ENCODE measurements around the gene AK3. TPM values are rescaled to one million over a fixed set of nuclear protein-coding genes. Genes with fewer than 3 reads are reported as not detected.
"Not testable (repeated sequence)": the region's sequence is repeated elsewhere in the genome, so short reads cannot be mapped to it uniquely, and the experiment has no call there.

AK3 gene
- total and polyA plus RNA-seq, 8 donors = 26.1 to 108 (median 66.1) TPM

DNA sequence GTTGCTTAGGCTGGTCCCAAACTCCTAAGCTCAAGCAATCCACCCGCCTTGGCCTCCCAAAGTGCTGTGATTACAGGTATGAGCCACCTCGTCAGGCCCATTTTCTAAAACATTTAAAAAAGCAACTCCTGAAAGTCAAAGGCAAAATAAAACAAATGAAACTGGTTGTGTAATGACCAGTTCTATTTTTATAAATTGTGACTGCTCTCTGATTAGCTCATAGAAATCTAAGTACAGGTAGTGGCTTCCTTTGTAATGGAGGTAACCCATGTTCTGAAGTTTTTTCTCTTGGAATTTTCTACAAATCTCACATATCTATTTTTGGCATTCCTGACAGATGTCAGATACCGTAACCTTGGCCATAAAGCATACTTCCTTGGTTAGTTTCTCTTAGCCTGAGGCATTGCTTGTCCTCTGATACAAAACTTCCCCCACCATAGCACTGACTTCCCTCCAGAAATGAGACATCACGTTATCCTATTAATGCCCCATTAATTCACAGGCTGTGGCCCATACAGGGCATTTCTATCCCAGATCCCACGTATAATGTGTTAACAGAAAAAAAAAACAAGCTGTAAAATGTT, 14.1 kb upstream of the AK3 start:
- no peak for TF ChIP-seq POLR2A (IDR thresholded peaks at IDR 0.05)
- TF ChIP-seq, protein P1, sequence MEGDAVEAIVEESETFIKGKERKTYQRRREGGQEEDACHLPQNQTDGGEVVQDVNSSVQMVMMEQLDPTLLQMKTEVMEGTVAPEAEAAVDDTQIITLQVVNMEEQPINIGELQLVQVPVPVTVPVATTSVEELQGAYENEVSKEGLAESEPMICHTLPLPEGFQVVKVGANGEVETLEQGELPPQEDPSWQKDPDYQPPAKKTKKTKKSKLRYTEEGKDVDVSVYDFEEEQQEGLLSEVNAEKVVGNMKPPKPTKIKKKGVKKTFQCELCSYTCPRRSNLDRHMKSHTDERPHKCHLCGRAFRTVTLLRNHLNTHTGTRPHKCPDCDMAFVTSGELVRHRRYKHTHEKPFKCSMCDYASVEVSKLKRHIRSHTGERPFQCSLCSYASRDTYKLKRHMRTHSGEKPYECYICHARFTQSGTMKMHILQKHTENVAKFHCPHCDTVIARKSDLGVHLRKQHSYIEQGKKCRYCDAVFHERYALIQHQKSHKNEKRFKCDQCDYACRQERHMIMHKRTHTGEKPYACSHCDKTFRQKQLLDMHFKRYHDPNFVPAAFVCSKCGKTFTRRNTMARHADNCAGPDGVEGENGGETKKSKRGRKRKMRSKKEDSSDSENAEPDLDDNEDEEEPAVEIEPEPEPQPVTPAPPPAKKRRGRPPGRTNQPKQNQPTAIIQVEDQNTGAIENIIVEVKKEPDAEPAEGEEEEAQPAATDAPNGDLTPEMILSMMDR (IDR thresholded peaks at IDR 0.05) = no peak
- TF ChIP-seq EP300 (IDR thresholded peaks at IDR 0.05) = no peak
- TF ChIP-seq POLR2AphosphoS5 (IDR thresholded peaks at IDR 0.05) = no peak
- no peaks in the 10 kb centered on the region for H3K9me3 ChIP-seq
- intact Hi-C loops (cut with DNase I; ENCODE audit: low total_unique reads) = loop anchor here (10.0 kb wide), 1 partner anchor 840 kb away; no protein-coding TSS in a partner anchor
- no peaks in the 10 kb centered on the region for H3K27me3 ChIP-seq
- H3K27ac ChIP-seq = no peak overlapping the region
- peaks cover 0 to 12% (median 6%) of the 10 kb centered on the region in 4 donors for H3K4me1 ChIP-seq
- WGBS, 5 donors = 63 to 68% (median 67%) methylated on average over 5 of the region's 5 CpGs
- no peak overlapping the region for H3K4me3 ChIP-seq
- no peaks in the 10 kb centered on the region for H3K36me3 ChIP-seq
- DNase-seq = no peak

DNA sequence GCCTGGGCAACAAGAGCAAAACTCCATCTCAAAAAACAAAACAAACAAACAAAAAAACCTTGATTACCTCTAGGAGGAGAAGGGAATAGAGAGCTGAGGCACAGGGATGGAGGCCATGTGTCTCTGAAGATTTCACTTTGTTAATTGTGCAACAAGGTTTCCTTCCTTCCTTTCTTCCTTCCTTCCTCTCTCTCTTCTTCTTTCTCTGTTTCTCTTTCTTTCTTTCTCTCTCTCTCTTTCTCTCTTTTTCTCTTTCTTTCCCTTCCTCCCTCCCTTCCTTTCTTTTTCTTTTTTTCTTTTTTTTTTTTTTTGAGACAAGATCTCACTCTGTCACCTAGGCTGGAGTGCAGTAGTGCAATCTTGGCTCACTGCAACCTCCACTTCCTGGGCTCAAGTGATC, 13.5 kb upstream of the AK3 start:
- not testable (repeated sequence) for H3K27me3 ChIP-seq, H3K4me3 ChIP-seq, H3K4me1 ChIP-seq, H3K27ac ChIP-seq, H3K36me3 ChIP-seq, DNase-seq, H3K9me3 ChIP-seq
- intact Hi-C loops (cut with DNase I; ENCODE audit: low total_unique reads) = loop anchor here (10.0 kb wide), 1 partner anchor 840 kb away; no protein-coding TSS in a partner anchor

DNA sequence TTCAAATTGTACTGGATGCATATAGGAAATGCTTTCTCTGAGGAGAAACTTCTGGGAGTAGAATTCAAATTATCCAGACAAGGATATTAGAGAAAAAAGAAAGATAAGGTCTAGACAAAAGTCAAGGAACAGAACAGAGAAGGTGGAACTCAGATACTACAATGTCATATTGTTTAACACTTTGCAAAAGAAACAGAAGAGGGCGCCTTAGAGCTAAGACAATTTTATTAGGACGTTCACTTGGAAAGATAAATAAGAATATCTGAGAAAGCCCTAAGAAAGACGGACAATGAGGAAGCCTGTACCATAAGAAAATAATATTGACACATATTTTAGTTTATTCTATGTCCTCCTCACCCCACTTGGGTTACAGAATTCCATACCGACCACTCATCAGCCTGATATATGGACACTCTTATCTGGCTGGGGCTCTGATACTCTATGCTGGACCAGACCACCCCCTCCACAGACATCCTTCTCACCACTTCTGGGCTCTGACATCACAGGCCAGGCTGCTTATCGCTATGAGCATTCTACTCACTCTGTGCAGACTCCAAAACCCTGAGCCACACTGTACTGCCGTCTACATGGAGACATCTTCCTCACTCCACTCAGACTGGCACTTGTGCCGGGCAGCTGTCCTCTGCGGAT, 9.1 kb upstream of the AK3 start:
- H3K9me3 ChIP-seq = no peaks in the 10 kb centered on the region
- no peaks in the 10 kb centered on the region for H3K36me3 ChIP-seq
- H3K4me1 ChIP-seq = no peaks in the 10 kb centered on the region
- no peak for TF ChIP-seq EP300 (IDR thresholded peaks at IDR 0.05)
- no peak for TF ChIP-seq POLR2AphosphoS5 (IDR thresholded peaks at IDR 0.05)
- TF ChIP-seq, protein P1 (IDR thresholded peaks at IDR 0.05) = peak in 4 of 7 experiments; percentile 40 to 46 (median 44)
- H3K27ac ChIP-seq = no peak overlapping the region
- WGBS, 5 donors = 37 to 45% (median 37%) methylated on average over 8 of the region's 8 CpGs
- peak in 1 of 2 donors; percentile 67 for DNase-seq
- H3K4me3 ChIP-seq = no peak overlapping the region
- intact Hi-C loops (cut with DNase I; ENCODE audit: low total_unique reads) = loop anchor here (10.0 kb wide), 1 partner anchor 845 kb away; no protein-coding TSS in a partner anchor
- no peaks in the 10 kb centered on the region for H3K27me3 ChIP-seq

DNA sequence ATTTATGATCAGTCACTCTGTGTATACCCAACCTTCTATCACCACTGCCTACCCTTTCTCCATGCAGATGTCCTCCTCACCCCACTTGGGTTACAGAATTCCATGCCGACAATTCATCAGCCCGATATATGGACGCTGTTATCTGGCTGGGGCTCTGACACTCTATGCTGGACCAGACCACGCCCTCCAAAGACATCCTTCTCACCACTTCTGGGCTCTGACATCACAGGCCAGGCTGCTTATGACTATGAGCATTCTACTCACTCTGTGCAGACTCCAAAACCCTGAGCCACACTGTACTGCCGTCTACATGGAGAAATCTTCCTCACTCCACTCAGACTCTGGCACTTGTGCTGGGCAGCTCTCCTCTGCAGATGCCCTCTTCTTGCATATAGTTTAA, 7.6 kb upstream of the AK3 start:
- Histone ChIP-seq H3K4me3 (no peak overlapping the region), H3K27me3 (no peaks in the 10 kb centered on the region), H3K9me3 (no peaks in the 10 kb centered on the region), H3K27ac (no peak overlapping the region), H3K4me1 (no peaks in the 10 kb centered on the region), H3K36me3 (no peaks in the 10 kb centered on the region)
- WGBS, 5 donors = 83 to 93% (median 89%) methylated on average over 5 of the region's 5 CpGs
- TF ChIP-seq, protein P1 (IDR thresholded peaks at IDR 0.05) = no peak
- no peak for DNase-seq
- intact Hi-C loops (cut with DNase I; ENCODE audit: low total_unique reads) = no loop called here

All from stomach (tissue), 9 donors.